ENCODE results near the gene RBM43. TPM values are rescaled to one million over a fixed set of nuclear protein-coding genes. Genes with fewer than 3 reads are reported as not detected.

Gene RBM43
- total RNA-seq, 2 donors from 2014 or later = 5.0 to 8.5 TPM

GRCh38 chr2:151275291-151275690 is 13.6 kb upstream of the RBM43 start:
- intact Hi-C loops (cut with DNase I) = no loop called here

GRCh38 chr2:151271824-151272223 is 10.2 kb upstream of the RBM43 start:
- DNase-seq (ENCODE audit: low spot score) = no peak
- intact Hi-C loops (cut with DNase I) = no loop called here

More at GRCh38 chr2:151275291-151275690, 13.6 kb upstream of the RBM43 start:
- no peak for DNase-seq (ENCODE audit: low spot score)

- no peak for DNase-seq (ENCODE audit: low spot score)
- intact Hi-C loops (cut with DNase I) = no loop called here
Observed at GRCh38 chr2:151269798-151270568, 8.3 kb upstream of the RBM43 start.

GRCh38 chr2:151268085-151268484 is 6.4 kb upstream of the RBM43 start:
- no peak for DNase-seq (ENCODE audit: low spot score)
- intact Hi-C loops (cut with DNase I) = no loop called here

- DNase-seq (ENCODE audit: low spot score) = no peak
- intact Hi-C loops (cut with DNase I) = no loop called here
Observed at GRCh38 chr2:151267537-151267936, 5.9 kb upstream of the RBM43 start.

- intact Hi-C loops (cut with DNase I) = no loop called here
- DNase-seq (ENCODE audit: low spot score) = no peak
Observed at GRCh38 chr2:151265991-151266390, 4.3 kb upstream of the RBM43 start.

- intact Hi-C loops (cut with DNase I) = no loop called here
- DNase-seq (ENCODE audit: low spot score) = no peak
Observed at GRCh38 chr2:151264157-151264825, 2.6 kb upstream of the RBM43 start.

GRCh38 chr2:151262629-151263028 is 966 bp upstream of the RBM43 start:
- intact Hi-C loops (cut with DNase I) = no loop called here
- no peak for DNase-seq (ENCODE audit: low spot score)

GRCh38 chr2:151261977-151262291 is 271 bp upstream of the RBM43 start:
- intact Hi-C loops (cut with DNase I) = no loop called here
- DNase-seq (ENCODE audit: low spot score) = no peak

GRCh38 chr2:151260573-151261230 is 961 bp downstream of the RBM43 start:
- intact Hi-C loops (cut with DNase I) = no loop called here
- DNase-seq (ENCODE audit: low spot score) = no peak

- no peak for DNase-seq (ENCODE audit: low spot score)
- intact Hi-C loops (cut with DNase I) = loop anchor here in 1 of 2 donors (5.0 kb wide), 1 partner anchor 834 kb away; no protein-coding TSS in a partner anchor
Observed at GRCh38 chr2:151258121-151258520, 3.5 kb downstream of the RBM43 start.

GRCh38 chr2:151252646-151253045 is 9.0 kb downstream of the RBM43 start:
- DNase-seq (ENCODE audit: low spot score) = no peak
- intact Hi-C loops (cut with DNase I) = no loop called here

GRCh38 chr2:151251012-151251411 is 10.7 kb downstream of the RBM43 start:
- intact Hi-C loops (cut with DNase I) = no loop called here
- no peak for DNase-seq (ENCODE audit: low spot score)

GRCh38 chr2:151247432-151247831 is 14.2 kb downstream of the RBM43 start:
- DNase-seq (ENCODE audit: low spot score) = no peak

GRCh38 chr2:151246152-151246551 is 15.5 kb downstream of the RBM43 start:
- intact Hi-C loops (cut with DNase I) = loop anchor here in 1 of 2 donors (5.0 kb wide), 1 partner anchor 474 kb away; no protein-coding TSS in a partner anchor
- DNase-seq (ENCODE audit: low spot score) = no peak

More at GRCh38 chr2:151247432-151247831, 14.2 kb downstream of the RBM43 start:
- intact Hi-C loops (cut with DNase I) = loop anchor here in 1 of 2 donors (5.0 kb wide), 1 partner anchor 475 kb away; no protein-coding TSS in a partner anchor

GRCh38 chr2:151243468-151243867 is 18.2 kb downstream of the RBM43 start:
- intact Hi-C loops (cut with DNase I) = no loop called here
- DNase-seq (ENCODE audit: low spot score) = no peak

- DNase-seq (ENCODE audit: low spot score) = no peak
- intact Hi-C loops (cut with DNase I) = no loop called here
Observed at GRCh38 chr2:151241224-151241623, 20.4 kb downstream of the RBM43 start.

GRCh38 chr2:151240433-151240832 is 21.2 kb downstream of the RBM43 start:
- DNase-seq (ENCODE audit: low spot score) = no peak
- intact Hi-C loops (cut with DNase I) = no loop called here

GRCh38 chr2:151239624-151240023 is 22.0 kb downstream of the RBM43 start:
- intact Hi-C loops (cut with DNase I) = loop anchor here in 1 of 2 donors (10.0 kb wide), 1 partner anchor 1645 kb away; no protein-coding TSS in a partner anchor
- no peak for DNase-seq (ENCODE audit: low spot score)
